Measurements from ENCODE around the gene UBL4A. TPM values are rescaled to one million over a fixed set of nuclear protein-coding genes. Genes with fewer than 3 reads are reported as not detected.
A peak's percentile ranks its signal among the peaks of the same experiment; 100 is the strongest.

Gene UBL4A
- polyA plus RNA-seq, 3 donors from 2014 or later = 56.3 to 68.9 (median 61.2) TPM

DNA sequence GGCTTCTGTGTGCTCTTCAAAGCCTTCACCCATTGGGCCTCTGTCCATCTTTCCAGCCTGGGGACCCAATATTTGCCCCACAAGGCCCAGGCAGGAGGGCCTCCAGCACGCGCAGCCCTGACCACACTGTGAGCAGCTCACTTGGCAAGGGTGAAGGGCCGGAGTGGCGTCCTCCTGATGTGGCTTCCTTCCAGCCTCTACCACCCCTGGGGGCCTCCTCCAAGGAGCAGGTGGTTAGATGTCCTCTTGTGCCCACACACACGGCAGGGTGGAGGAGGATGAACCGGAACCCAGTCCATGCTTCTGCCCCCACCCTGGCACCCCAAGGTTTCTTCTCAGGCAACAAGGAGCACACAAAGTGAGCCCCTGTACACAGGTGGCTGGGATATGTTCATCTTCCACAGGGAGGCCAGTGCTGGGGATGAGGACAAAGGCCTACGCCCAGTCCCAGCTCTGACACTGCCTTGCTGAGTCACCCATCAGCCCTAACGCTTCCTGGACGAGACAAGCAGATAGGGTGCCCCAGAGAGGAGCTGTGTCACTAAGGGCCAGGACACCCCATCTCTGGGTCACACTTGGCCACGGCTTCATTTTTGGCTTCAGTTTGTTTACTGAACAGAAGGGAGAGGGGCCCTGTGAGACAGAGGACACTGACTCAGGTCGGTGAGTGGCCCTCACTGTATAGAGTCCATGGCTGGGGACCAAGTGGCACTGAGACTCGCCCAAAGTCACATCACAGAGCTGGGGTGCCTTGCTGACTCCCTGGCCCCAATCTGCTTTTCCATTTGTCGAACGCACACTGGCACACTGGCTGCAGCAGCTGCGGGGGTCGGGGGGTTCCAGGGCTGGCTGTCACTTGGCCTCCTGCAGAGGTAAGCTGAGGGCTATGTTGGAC, 1.9 kb downstream of the UBL4A start:
- H3K4me1 Mint-ChIP-seq = peaks cover 19 to 22% of the 10 kb centered on the region in 2 donors
- H3K36me3 Mint-ChIP-seq = no peaks in the 10 kb centered on the region
- H3K4me3 Mint-ChIP-seq = peak overlapping the region in 2 of 5 donors; percentile 23 to 33
- peak overlapping the region in 2 of 6 donors; percentile 57 to 76 for H3K27ac Mint-ChIP-seq
- no peak for DNase-seq
- H3K27me3 Mint-ChIP-seq (ENCODE audit: low read depth in 3 of 3) = peaks cover 1 to 6% (median 4%) of the 10 kb centered on the region in 3 donors
- H3K9me3 Mint-ChIP-seq = no peaks in the 10 kb centered on the region

DNA sequence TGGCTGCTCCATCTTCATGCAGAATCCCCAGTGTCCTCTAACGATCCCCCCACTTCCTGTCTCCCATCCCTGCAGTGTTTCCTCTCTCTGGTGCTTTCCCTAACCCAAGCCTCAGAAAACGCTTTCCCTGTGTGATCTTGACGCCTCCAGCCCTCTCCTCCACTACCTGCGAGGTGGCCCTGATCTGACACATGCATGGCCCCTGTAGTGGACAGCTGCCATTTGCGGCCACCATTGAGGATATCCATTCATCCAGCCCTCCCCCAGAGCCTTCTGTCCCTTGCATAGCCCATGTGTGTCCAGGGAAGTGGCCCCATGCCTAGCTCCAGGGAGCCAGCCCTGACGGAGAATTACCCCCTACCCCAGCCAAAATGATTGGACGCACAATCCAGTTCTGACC, 3.1 kb downstream of the UBL4A start:
- Mint-ChIP-seq H3K9me3 (no peaks in the 10 kb centered on the region), H3K27ac (peak overlapping the region in 3 of 6 donors; percentile 17 to 81 (median 66)), H3K36me3 (no peaks in the 10 kb centered on the region), H3K4me3 (no peak overlapping the region), H3K27me3 (ENCODE audit: low read depth in 3 of 3) (peaks cover 7 to 11% (median 10%) of the 10 kb centered on the region in 3 donors), H3K4me1 (peaks cover 13 to 17% of the 10 kb centered on the region in 2 donors)
- DNase-seq = no peak

DNA sequence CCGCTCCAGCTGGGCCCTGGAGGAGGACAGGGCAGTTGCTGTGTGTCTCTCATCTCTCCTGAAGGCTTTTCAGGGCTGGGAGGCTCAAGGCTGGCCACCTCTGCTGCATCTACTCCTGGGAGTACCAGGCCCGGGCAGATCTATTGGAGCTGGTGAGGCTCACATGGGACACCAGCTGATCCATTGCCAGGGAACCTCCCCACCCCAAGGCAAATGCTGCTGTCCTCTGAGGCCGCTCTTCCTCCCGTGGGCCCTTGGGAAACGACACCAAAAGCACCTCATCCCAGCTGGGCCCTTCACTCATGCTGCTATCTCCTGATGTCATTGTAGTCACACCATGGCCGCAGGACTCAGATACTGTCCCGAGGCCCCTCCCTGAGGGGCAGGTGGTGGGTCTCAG, 3.6 kb downstream of the UBL4A start:
- Mint-ChIP-seq H3K4me3 (no peak overlapping the region), H3K9me3 (no peaks in the 10 kb centered on the region), H3K27ac (peak overlapping the region in 1 of 6 donors; percentile 17), H3K36me3 (no peaks in the 10 kb centered on the region), H3K27me3 (ENCODE audit: low read depth in 3 of 3) (peaks cover 7 to 11% (median 10%) of the 10 kb centered on the region in 3 donors), H3K4me1 (peaks cover 7 to 16% of the 10 kb centered on the region in 2 donors)
- no peak for DNase-seq

DNA sequence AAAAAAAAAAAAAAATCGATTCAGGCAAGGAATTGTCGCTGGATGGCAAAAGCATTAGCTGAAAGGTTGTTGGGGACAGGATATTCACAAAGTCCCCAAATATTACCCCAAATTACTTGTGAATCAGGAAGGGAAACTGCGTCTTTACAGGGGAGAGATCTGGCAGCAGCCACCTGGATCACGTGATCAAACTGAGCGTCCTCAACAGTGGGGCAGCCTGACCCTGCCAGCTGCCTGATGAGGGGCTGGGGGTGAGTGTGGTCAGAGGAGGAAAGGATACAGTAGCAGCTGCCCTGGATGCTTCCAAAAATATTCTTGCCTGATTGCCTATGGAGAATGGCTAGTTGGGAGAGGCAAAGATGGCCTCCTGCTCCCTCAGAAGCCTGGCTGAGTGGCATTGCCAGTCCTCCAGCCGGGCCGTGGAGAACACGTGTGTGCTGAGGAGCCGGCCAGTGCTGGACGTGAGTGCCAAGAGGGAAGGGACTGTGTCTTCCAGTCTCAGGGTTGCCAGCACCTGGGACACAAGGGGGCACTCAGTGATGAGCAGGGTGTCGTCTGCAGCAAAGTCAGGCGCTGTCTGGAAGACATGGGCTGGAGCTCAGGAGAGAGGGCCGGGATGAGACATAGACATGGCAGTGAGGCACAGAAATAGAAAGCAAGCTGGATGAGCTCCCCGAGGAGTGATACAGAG, 4.4 kb downstream of the UBL4A start:
- H3K4me1 Mint-ChIP-seq = peaks cover 7 to 16% of the 10 kb centered on the region in 2 donors
- H3K36me3 Mint-ChIP-seq = no peaks in the 10 kb centered on the region
- H3K27me3 Mint-ChIP-seq (ENCODE audit: low read depth in 3 of 3) = peaks cover 7 to 11% (median 8%) of the 10 kb centered on the region in 3 donors
- H3K9me3 Mint-ChIP-seq = no peaks in the 10 kb centered on the region
- peak overlapping the region in 1 of 6 donors; percentile 8 for H3K27ac Mint-ChIP-seq
- no peak for DNase-seq
- H3K4me3 Mint-ChIP-seq = no peak overlapping the region

DNA sequence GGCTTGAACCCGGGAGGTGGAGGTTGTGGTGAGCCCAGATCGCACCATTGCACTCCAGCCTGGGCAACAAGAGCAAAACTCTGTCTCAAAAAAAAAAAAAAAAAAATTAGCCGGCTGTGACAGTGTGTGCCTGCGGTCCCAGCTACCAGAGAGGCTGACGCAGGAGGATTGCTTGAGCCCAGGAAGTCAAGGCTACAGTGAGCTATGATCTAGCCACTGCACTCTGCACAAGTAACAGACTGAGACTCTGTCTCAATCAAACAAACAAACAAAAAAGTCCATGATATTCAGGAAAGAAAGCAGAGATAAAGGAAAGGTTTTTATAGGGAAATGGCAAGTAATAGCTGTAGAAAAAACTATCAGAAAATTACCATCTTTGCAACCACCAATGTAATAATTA, 5.2 kb downstream of the UBL4A start:
- peaks cover 7 to 14% of the 10 kb centered on the region in 2 donors for H3K4me1 Mint-ChIP-seq
- no peak for DNase-seq
- H3K9me3 Mint-ChIP-seq = no peaks in the 10 kb centered on the region
- H3K27ac Mint-ChIP-seq = no peak overlapping the region
- H3K36me3 Mint-ChIP-seq = no peaks in the 10 kb centered on the region
- no peak overlapping the region for H3K4me3 Mint-ChIP-seq
- H3K27me3 Mint-ChIP-seq (ENCODE audit: low read depth in 3 of 3) = peaks cover 6 to 11% (median 9%) of the 10 kb centered on the region in 3 donors

DNA sequence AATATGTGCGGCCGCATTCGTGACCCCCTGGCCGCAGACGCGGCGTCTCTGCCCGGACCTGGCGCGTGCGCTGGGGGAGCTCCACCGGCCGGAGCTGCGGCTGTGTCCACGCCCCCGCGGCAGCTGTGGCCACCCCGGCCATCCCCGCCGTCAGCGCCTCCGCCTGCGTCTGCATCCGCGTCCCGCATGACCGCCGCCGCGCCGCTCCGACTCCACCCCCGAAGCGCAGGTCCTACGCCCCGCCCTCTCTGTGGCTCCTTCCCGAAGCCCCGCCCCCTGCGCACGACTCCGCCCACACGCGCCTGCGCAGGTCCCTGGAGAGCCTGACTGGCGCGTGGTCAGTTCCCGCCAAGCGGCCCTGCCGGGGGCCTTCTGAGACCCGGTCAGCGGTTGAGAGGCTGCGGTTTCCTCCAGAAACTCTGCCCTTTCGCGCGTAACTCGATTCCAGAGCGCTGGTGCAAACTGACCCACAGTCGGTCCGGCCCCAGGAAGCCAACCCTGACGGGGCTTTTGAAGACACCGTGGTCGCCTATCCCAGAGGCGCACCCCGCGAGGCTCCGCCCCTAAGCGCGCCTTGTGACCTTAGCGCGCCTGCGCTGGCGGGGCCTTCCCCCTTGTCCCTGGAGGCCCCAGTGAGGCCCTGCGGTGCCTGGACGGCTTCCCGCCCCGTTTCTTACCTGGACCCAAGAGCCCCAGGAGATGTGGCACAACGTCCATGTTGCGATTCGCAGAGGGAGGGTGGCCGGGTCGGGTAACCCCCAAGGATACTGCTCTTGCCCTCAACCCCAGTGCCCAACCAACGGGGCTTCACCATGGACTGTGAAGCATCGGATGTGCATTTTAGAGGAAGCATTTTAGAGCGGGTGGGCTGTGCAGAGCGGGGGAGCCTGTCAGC, 7.4 kb downstream of the UBL4A start, which contains the start of gene LAGE3:
Gene LAGE3, minus strand, starts transcription at position 554 of the 895 bp plus-strand sequence. Its CDS starts 366 bp downstream, at position 188.
- peak; percentile 96 for DNase-seq
- H3K4me1 Mint-ChIP-seq = peaks cover 7 to 10% of the 10 kb centered on the region in 2 donors
- no peaks in the 10 kb centered on the region for H3K36me3 Mint-ChIP-seq
- no peaks in the 10 kb centered on the region for H3K9me3 Mint-ChIP-seq
- peak within 1 kb of the TSS; percentile 80 to 87 (median 81) for H3K4me3 Mint-ChIP-seq
- H3K27me3 Mint-ChIP-seq (ENCODE audit: low read depth in 3 of 3) = peaks cover 6 to 12% (median 11%) of the 10 kb centered on the region in 3 donors
- peak within 1 kb of the TSS; percentile 89 to 96 (median 94) for H3K27ac Mint-ChIP-seq

DNA sequence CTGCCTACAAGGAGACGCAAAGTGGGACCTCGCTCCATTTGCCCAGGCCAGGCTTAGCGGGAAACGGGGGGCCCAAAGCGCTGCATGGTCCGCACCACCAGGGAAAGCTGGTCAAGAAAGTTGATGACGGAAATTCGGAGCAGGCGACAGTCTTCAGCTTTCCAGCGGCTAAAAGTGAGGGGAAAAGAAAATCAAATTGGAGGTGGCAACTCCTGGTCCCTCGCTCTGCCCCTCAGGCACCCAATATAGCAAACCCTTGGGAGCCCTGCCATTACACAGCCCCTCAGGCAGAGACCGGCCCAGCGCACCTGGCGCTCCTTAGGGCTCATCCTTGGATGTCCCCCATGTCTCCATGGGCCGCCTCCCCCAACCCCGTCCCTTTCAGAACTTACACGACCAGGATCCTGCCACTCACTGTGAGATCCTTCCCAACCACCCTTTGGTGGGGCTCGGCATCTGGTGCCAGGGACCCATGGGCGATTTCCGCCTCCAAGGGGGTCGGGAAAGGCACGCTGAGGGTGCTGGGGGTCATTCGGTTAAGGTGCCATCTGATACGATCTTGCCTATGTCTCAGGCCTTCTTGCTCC, 8.4 kb downstream of the UBL4A start:
- no peaks in the 10 kb centered on the region for H3K36me3 Mint-ChIP-seq
- H3K4me3 Mint-ChIP-seq = peak overlapping the region; percentile 69 to 87 (median 81)
- peak overlapping the region; percentile 43 to 94 (median 90) for H3K27ac Mint-ChIP-seq

DNA sequence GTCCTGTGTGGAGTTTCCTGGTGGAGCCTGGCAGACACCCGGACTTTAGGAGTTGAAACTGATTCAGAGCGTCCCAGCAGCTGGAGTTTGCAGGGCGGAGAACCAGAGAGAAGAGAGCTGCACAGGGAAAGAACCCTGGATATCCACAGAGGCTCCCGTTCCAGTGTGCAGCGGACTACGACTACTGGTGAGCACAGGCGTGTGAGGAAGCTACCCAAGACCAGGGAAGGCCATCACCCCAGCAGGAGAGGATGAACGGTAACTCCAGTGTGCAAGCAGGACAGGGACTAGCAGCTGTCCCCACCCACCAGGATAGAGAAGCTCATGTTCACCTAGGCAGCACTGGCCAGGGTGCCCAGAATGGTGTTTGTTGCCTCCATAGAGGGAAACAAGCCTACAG, 9.6 kb downstream of the UBL4A start:
- Mint-ChIP-seq H3K36me3 (no peaks in the 10 kb centered on the region), H3K27me3 (ENCODE audit: low read depth in 3 of 3) (peaks cover 6 to 11% (median 11%) of the 10 kb centered on the region in 3 donors), H3K9me3 (no peaks in the 10 kb centered on the region), H3K4me3 (no peak overlapping the region), H3K4me1 (peaks cover 7% of the 10 kb centered on the region in 2 donors), H3K27ac (no peak overlapping the region)
- DNase-seq = no peak

More for the DNA sequence above, 8.4 kb downstream of the UBL4A start:
- Mint-ChIP-seq H3K27me3 (ENCODE audit: low read depth in 3 of 3) (peaks cover 6 to 12% (median 11%) of the 10 kb centered on the region in 3 donors), H3K4me1 (peaks cover 7 to 10% of the 10 kb centered on the region in 2 donors), H3K9me3 (no peaks in the 10 kb centered on the region)
- no peak for DNase-seq

DNA sequence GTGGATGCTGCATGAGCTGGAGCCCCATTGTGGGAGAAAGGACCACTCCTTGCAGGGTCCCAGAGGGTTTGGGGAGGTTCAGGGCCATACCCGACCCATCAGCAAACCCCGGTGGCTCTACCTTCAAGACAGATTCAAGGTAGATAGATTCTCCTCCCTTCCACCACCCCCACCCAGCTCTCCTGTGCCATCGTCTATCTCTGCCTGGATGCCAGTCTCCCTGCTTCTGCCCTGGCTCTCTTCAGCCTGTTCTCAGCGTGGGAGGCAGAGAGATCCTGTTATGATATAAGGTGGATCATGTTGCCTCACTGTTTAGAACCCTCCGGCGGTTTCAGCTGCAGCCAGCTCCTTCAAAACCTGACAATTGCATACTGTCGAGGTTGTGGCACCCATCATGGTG, 12.7 kb downstream of the UBL4A start:
- Mint-ChIP-seq H3K27ac (peak overlapping the region in 1 of 6 donors; percentile 5), H3K4me3 (no peak overlapping the region), H3K9me3 (peaks cover 0 to 2% (median 0%) of the 10 kb centered on the region in 6 donors), H3K36me3 (no peaks in the 10 kb centered on the region), H3K27me3 (ENCODE audit: low read depth in 3 of 3) (peaks cover 0 to 6% (median 4%) of the 10 kb centered on the region in 3 donors), H3K4me1 (peaks cover 0 to 2% of the 10 kb centered on the region in 2 donors)
- DNase-seq = no peak

DNA sequence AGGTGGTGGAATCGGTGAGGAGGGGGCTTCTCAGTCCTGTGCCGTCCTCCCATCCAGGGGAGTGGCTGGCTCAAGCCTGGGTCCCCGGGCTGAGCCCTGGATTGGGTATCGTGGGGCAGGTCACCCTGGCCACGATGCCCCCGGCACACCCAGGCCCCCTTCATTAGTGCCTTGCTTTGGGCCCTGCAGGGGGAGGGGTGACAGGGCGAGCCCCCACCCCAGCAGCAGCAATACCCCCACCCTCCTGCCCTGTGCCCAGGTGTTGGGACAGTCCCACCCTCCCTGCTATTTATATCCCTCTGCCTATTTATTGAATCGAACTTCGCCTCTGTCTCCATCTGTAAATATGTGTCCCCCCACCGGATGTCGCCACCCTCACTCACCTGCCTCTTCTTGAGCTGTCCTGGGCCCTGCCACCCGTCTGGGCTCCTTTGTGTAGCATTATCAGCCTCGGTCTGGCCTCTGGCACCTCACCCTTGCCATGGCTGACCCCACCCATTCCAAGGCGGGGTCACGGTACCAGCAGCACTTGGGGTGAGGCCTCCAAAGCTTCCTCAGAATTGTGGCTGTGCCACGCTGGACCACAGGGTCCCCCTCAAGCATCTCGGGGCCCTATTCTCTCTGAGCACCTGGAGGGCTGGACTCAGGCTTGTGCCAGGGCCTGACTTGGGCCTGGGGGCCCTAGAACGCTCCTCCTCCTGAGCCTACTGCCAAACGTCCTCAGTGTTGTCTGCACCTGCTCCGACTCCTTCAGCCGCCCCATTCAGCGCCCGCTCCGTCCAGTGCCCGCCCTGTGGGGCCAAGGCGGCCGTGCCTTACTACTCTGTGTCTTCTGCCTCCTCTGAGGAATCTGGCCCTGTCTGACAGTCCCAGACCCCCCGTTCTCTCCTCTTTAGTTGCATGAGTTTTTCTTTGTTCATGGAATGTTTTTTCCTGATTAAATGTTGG, 13.5 kb downstream of the UBL4A start:
- no peak for DNase-seq
- H3K4me3 Mint-ChIP-seq = no peak overlapping the region
- peaks cover 0 to 3% (median 0%) of the 10 kb centered on the region in 6 donors for H3K9me3 Mint-ChIP-seq
- peak overlapping the region in 2 of 6 donors; percentile 5 to 40 for H3K27ac Mint-ChIP-seq
- no peaks in the 10 kb centered on the region for H3K36me3 Mint-ChIP-seq
- H3K27me3 Mint-ChIP-seq (ENCODE audit: low read depth in 3 of 3) = peaks cover 0 to 6% (median 3%) of the 10 kb centered on the region in 3 donors
- peaks cover 0 to 2% of the 10 kb centered on the region in 2 donors for H3K4me1 Mint-ChIP-seq

DNA sequence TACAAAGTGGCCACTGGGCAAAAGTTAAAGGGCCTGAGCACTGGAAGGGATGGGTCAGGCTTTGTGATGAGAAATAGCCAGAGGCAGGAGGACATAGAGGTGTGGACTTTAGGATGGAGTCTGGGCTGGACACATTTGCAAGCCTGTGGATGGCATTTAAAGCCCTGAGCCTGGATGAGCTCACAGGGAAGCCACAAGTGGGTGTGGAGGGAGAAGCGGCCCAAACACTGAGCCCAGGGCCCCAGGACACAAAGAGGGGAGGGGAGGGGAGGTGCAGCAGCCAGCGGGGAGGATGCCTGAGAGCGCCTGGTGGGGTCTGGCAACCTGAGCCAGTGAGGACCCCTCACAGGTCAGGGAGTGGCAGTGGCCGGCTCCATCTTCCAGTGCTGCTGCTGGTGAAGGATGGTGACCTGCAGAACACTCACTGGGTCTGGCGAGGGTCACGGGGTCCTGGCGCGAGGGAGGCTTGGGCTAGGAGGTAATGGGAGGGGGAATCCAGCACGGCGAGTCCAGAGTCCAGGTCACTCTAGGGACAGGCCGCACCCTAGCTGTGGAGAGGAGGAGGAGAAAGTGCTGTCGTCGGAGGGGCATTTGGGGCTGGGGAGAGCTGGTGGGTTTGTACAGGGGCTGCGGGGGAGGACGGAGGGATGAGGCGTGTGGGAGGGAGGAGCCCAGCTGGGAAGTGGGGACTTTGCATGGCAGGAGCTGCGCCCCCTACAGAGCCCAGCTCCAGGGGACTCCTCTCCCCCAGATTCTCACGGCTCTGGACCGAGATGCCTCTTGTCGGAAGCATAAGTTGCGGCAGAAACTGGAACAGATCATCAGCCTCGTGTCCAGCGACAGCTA, 14.4 kb downstream of the UBL4A start:
- Mint-ChIP-seq H3K4me1 (no peaks in the 10 kb centered on the region), H3K36me3 (no peaks in the 10 kb centered on the region), H3K9me3 (peaks cover 0 to 3% (median 0%) of the 10 kb centered on the region in 6 donors), H3K27ac (no peak overlapping the region), H3K27me3 (ENCODE audit: low read depth in 3 of 3) (peaks cover 0 to 6% (median 3%) of the 10 kb centered on the region in 3 donors), H3K4me3 (no peak overlapping the region)
- no peak for DNase-seq
